HG03025 (cell line): ENCODE results near the gene RIN3.
"Not testable (repeated sequence)": the region's sequence is repeated elsewhere in the genome, so short reads cannot be mapped to it uniquely, and the experiment has no call there.

ENCODE experiments used
- ATAC-seq: cut with Tn5 transposase; IDR thresholded peaks from one replicate; pipeline ENCODE4 v1.9.1; 2021; ENCODE audit warnings: mild to moderate bottlenecking, moderate library complexity; ENCODE audit not compliant: unreplicated experiment, low FRiP score

The RIN3 gene

DNA sequence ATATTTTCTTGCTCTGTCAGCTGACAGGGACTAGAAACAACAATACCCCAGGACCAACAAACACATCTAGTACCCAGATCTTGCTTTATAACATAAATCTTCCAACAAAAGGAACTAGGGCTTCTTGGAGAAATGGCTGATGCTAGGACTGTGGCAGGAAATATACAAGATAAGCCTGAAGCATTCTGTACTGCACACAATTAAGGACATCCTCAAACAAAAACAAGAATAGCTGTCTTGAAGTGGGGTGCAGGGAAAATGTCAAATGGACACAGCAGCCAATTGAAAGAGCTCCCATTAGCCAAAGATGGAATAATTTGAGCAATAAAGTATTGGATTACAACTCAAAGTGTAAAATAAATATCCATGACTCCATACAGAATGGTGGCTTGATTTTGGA lies 184.8 kb downstream of the RIN3 start:
- ATAC-seq = no peak

- ATAC-seq = no peak
These were observed 188.2 kb downstream of the RIN3 start for GRCh38 chr14:92701826-92702225.

- no peak for ATAC-seq
These were observed 188.9 kb downstream of the RIN3 start for GRCh38 chr14:92702441-92702918.

GRCh38 chr14:92703516-92703915 lies 189.9 kb downstream of the RIN3 start:
- ATAC-seq = no peak

DNA sequence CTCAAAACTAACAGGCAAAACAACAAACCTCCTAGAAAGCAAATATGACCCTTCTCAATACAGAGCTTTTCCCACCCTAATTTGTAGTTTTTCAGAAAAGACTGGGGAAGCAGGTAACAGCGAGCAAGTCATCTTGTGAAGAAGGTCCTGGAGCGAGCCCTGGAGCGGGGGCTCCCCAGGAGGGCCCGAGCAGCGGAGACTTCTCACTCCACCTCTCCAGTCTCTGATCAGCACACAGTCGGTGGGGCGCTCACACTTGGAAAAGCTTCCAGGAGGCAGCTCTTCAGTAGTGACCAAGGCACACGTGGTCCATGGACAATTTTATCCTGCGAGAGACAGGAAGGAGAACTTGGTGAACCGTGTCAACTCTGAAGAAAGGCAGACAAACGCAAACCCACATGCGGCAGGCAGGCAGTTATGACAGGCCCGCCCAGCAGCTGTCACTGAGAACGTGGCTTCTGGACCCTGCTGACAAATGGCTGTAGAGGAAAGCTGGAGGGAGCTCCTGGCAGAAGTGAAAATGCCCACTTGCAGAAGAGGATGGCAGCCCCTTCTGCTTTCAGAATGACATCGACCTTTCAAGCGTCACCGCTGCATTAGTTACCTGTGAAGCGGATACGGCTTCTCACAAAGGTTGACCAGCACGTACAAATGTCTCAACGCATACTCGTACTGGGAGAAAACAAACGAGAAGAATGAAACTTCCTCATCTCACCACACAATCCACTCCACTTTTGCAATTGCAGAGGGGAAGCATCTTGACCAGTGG lies 190.6 kb downstream of the RIN3 start:
- peak; percentile 93 for ATAC-seq

DNA sequence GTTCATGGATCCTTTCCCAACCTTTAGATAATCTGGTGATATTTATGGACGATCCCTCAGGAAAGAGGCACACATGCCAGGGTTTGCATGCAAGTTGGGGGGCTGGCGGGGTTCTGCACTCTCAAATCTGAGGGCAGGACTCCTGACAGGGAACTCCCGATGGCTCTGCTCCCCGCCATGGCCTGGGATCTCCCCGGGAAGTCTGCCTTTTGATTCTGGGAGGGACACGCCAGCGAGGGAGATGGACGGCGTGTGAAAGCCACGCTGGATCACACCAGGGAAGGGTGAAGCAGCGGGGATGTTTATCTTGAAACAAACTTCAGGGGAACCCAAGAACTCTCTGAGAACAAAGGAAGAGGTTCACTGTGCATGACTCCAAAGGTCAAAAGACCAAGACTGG lies 191.2 kb downstream of the RIN3 start:
- ATAC-seq = no peak

DNA sequence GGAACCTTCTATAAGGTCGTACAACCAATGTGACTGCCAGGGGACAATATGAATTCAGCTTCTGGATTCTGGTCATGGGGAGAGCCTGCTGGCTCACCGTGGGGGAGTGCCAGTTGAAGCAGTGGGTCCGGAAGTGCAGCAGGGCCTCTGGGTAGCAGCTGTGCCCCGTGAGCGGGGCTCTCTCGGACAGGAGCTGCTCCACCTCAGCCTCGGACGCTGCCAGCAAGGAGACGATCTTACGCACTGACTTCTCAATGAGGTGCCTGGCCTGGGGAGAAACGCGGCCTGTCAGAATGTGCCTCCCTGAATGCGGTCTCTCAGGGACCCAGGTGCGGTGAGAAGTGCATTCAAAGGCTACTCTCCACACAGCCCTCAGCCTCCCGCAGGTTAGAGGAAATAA lies 192.8 kb downstream of the RIN3 start:
- ATAC-seq = no peak

GRCh38 chr14:92709340-92710000 lies 195.9 kb downstream of the RIN3 start:
- ATAC-seq = no peak

DNA sequence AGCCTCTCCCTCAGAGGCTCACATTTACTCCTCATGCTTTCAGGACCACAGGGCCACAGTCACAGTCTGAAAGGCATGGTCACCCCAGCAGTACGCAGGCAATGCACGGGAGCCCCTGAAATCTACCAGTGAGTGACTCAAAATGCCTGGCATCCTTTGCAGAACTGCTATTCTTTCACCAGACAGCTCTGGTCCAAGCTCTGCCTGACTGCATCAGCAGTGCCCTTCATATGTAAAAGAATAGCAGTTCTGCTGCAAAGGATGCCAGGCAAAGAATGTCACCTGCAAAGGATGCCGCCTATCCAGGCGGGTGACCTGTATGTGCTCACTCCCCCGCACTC lies 196.4 kb downstream of the RIN3 start:
- no peak for ATAC-seq

GRCh38 chr14:92711976-92712653 lies 198.5 kb downstream of the RIN3 start:
- no peak for ATAC-seq

DNA sequence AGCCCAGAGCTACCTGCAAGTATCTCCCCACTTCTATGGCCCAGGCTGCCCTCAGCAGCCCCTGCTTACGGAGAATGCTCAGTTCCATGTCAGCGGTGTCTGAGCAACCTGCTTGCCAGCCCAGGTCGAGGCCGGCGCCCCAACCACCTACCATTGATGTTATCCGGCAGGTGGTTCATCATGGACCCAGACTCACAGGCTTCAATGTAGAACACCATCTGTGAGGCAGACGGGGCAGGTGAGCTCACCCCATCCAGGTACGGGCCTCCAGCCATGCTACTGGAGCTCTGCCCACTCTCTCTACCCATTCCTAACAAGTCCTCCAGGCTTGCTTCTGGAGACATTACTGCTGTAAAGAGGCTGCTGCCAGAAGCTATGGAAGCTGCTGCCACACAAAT lies 199.1 kb downstream of the RIN3 start:
- no peak for ATAC-seq

- not testable (repeated sequence) for ATAC-seq
These were observed 201.2 kb downstream of the RIN3 start for GRCh38 chr14:92714739-92715307.

- no peak for ATAC-seq
These were observed 202.6 kb downstream of the RIN3 start for GRCh38 chr14:92716131-92716530.

GRCh38 chr14:92717571-92718042 lies 204.0 kb downstream of the RIN3 start:
- ATAC-seq = no peak

GRCh38 chr14:92718664-92719063 lies 205.1 kb downstream of the RIN3 start:
- no peak for ATAC-seq

GRCh38 chr14:92719421-92719820 lies 205.8 kb downstream of the RIN3 start:
- no peak for ATAC-seq

- ATAC-seq = no peak
These were observed 206.3 kb downstream of the RIN3 start for GRCh38 chr14:92719890-92720323.

- no peak for ATAC-seq
These were observed 211.1 kb downstream of the RIN3 start for GRCh38 chr14:92724516-92725340.

DNA sequence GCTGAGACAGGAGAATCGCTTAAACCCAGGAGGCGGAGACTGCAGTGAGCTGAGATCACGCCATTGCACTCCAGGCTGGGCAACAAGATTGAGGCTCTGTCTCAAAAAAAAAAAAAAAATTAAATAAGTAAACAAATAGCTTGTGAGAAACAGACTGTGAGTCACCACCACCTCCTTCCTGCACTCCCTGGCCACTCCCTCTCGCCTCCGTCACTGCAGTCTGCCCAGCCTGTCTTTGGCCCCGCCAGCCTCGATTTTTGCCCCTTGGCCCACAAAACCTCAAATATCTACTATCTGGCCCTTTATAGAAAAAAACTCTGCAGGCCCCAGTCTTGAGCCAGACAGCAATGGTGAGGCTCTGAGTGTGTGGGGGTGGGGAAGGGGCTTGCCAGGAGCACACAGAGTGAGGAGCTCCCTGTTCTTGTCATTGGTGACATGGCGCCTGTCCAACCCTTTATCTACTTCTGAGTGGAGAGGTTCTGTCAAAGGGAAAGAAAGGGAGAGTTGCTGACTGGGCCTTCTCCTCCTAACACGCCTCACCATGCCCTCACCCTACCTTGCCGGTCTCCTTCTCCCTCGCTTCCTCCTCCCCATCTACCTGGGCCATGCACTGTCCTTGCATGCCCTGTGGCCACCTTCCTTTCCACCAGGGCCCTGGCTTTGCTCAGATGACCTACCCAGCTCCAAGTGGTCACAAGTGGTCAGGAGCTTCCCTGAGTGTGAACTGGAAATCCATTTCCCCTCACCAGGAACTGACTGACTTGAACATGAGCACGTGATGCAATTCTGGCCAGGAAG lies 212.8 kb downstream of the RIN3 start:
- ATAC-seq = no peak

- no peak for ATAC-seq
These were observed 213.3 kb downstream of the RIN3 start for GRCh38 chr14:92726933-92727262.
